WTC11 (cell line): ENCODE measurements around the gene NOP9. TPM values are rescaled to one million over a fixed set of nuclear protein-coding genes. Genes with fewer than 3 reads are reported as not detected.

ENCODE experiments used
- ATAC-seq: fragments of 200-7000 bp; cut with Tn5 transposase; 2 replicates; pipeline ENCODE4 v1.10.0; 2021; ENCODE audit warnings: mild to moderate bottlenecking, moderate library complexity
- CTCF ChIA-PET: fragments of 300-600 bp; sonication (Branson Sonifier 250); formaldehyde crosslinking; loops from one replicate; lab custom pipeline; 2021; ENCODE audit warnings: antibody characterized with exemption; lab: Charles Lee
- POLR2A ChIA-PET: fragments of 350-600 bp; sonication (Branson Sonifier 250); formaldehyde crosslinking; loops from one replicate; lab custom pipeline; 2021; ENCODE audit warnings: antibody characterized with exemption; lab: Charles Lee
- DNase-seq: peaks from one replicate; pipeline ENCODE4 v3.0.0; 2021; ENCODE audit warnings: low spot score
- H3K27ac Mint-ChIP-seq: 2 replicates; pipeline ENCODE4 v1.8.0; 2021; ENCODE audit warnings: mixed read lengths
- H3K27me3 Mint-ChIP-seq: 2 replicates; pipeline ENCODE4 v1.8.0; 2021; ENCODE audit warnings: low read depth, mild to moderate bottlenecking, moderate library complexity, mixed read lengths
- H3K36me3 Mint-ChIP-seq: 2 replicates; pipeline ENCODE4 v1.8.0; 2021; ENCODE audit warnings: mixed read lengths
- H3K4me1 Mint-ChIP-seq: 2 replicates; pipeline ENCODE4 v1.8.0; 2022; ENCODE audit warnings: mixed read lengths
- H3K4me3 Mint-ChIP-seq: 2 replicates; pipeline ENCODE4 v1.8.0; 2021; ENCODE audit warnings: mild to moderate bottlenecking, moderate library complexity, mixed read lengths
- H3K9me3 Mint-ChIP-seq: 2 replicates; pipeline ENCODE4 v1.8.0; 2021; ENCODE audit warnings: mixed read lengths
- AR ChIP-seq: fragments of 250-450 bp; sonication (Bioruptor Pico); IDR thresholded peaks from 2 replicates; pipeline ENCODE4 v1.9.0; 2021; ENCODE audit warnings: mild to moderate bottlenecking
- CBFB ChIP-seq: sonication (generic); formaldehyde crosslinking; IDR thresholded peaks from 2 replicates; pipeline ENCODE4 v1.8.1; 2022; ENCODE audit warnings: mild to moderate bottlenecking, low read depth, missing genetic modification reagents
- CTCF ChIP-seq: fragments of 200-600 bp; IDR thresholded peaks from 2 replicates; pipeline ENCODE4 v1.8.0; 2022; ENCODE audit warnings: antibody characterized with exemption
- FOXK1 ChIP-seq: sonication (generic); formaldehyde crosslinking; IDR thresholded peaks from 2 replicates; pipeline ENCODE4 v1.8.0; 2022; ENCODE audit warnings: mild to moderate bottlenecking, moderate library complexity, missing genetic modification reagents
- JAZF1 ChIP-seq: fragments of 250-450 bp; sonication (Bioruptor Pico); IDR thresholded peaks from 2 replicates; pipeline ENCODE4 v1.9.0; 2021; ENCODE audit warnings: moderate library complexity, mild to moderate bottlenecking, inconsistent platforms
- JUN ChIP-seq: sonication (generic); formaldehyde crosslinking; IDR thresholded peaks from 2 replicates; pipeline ENCODE4 v1.8.0; 2023; ENCODE audit warnings: mild to moderate bottlenecking, missing genetic modification reagents
- NR1H2 ChIP-seq: sonication (generic); formaldehyde crosslinking; IDR thresholded peaks from 2 replicates; pipeline ENCODE4 v1.9.0; 2021; ENCODE audit warnings: mild to moderate bottlenecking, moderate library complexity, missing genetic modification reagents
- SOX15 ChIP-seq: fragments of 250-450 bp; sonication (Bioruptor Pico); IDR thresholded peaks from 2 replicates; pipeline ENCODE4 v1.9.0; 2021; ENCODE audit warnings: mild to moderate bottlenecking
- TEAD1 ChIP-seq: sonication (generic); formaldehyde crosslinking; IDR thresholded peaks from 2 replicates; pipeline ENCODE4 v1.8.0; 2022; ENCODE audit warnings: mild to moderate bottlenecking, missing genetic modification reagents
- USF2 ChIP-seq: sonication (generic); formaldehyde crosslinking; IDR thresholded peaks from 2 replicates; pipeline ENCODE4 v1.8.1; 2023; ENCODE audit warnings: mild to moderate bottlenecking, missing genetic modification reagents, moderate library complexity
- ZNF396 ChIP-seq: fragments of 250-450 bp; sonication (Bioruptor Pico); IDR thresholded peaks from 2 replicates; pipeline ENCODE4 v1.8.0; 2021; ENCODE audit warnings: mild to moderate bottlenecking, moderate library complexity, borderline replicate concordance
- total RNA-seq: library from RNA; stranded (reverse); gene quantifications from 3 replicates; pipeline ENCODE4 v1.2.3, GENCODE V29; 2021
- TF ChIP-seq, protein P1 (sequence below): sonication (generic); formaldehyde crosslinking; IDR thresholded peaks from 2 replicates; pipeline ENCODE4 v1.8.1; 2023; ENCODE audit warnings: mild to moderate bottlenecking, missing genetic modification reagents

Gene NOP9
- total RNA-seq, 1 experiment from 2014 or later: 44.4 TPM

DNA sequence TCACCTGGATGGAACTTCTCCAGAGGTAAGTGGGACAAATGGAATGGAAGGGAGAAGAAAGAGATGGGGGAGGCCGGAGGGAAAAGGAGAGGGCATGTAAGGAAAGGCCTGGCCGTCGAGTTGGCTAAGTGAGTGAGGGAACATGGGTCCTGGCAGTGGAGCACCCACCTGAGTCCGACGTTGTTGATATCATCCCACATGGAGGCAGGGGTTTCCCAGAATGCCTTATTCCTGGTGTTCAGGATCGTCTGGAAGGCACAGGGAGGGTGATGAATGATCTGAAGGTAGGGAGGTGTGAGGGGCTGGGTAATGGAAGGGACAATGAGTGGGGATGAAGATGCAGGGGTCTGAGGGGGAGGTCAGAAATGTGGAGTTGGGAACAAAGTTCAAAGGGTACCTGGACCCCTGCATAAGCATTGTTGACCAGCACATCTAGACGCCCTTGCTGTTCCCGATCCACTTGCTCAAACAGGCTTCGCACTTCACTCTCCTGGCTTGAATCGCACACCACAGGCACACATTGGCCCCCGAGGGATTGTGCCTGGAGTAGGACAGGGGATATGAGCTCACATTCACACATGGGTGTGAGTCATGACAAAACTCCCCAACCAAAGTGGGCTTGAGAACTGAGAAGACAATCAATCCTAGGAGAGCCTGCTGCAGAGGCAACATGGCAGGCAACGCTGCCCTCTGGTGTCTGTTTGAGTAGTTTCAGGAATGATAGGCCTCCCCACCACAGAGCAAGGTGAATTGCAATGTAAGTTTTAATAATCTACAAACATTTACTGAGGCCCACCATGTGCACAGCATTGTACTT is 3.1 kb upstream of the NOP9 start:
- Mint-ChIP-seq H3K27me3 (0 out of 2 replicates have a peak, but pooled peaks cover 3% of the 10 kb centered on the region), H3K9me3 (no peaks in the 10 kb centered on the region), H3K4me3 (no peak overlapping the region), H3K4me1 (peaks cover 19% of the 10 kb centered on the region), H3K27ac (no peak overlapping the region; the same call in 1 of the 2 replicates), H3K36me3 (peaks cover 2% of the 10 kb centered on the region)
- peak; percentile 56 for ATAC-seq
- peak; percentile 49; the same call in 1 of the 2 replicates for TF ChIP-seq CTCF
- TF ChIP-seq ZNF396 (CRISPR knock-in tag): no peak
- ChIA-PET POLR2A (interaction anchor here (0.6 to 3.6 kb wide), 4 partner anchors 25 to 101 kb away, joined by 3 to 13 read pairs (median 3); partner anchors contain the start of genes CHMP4A, RABGGTA, TINF2 and TM9SF1), CTCF (interaction anchor here (0.8 to 8.2 kb wide), 20 partner anchors 8 to 245 kb away, joined by 3 to 165 read pairs (median 13); partner anchors contain the start of genes CARMIL3, CIDEB, LTB4R and LTB4R2)
- peak; percentile 54 for DNase-seq

DNA sequence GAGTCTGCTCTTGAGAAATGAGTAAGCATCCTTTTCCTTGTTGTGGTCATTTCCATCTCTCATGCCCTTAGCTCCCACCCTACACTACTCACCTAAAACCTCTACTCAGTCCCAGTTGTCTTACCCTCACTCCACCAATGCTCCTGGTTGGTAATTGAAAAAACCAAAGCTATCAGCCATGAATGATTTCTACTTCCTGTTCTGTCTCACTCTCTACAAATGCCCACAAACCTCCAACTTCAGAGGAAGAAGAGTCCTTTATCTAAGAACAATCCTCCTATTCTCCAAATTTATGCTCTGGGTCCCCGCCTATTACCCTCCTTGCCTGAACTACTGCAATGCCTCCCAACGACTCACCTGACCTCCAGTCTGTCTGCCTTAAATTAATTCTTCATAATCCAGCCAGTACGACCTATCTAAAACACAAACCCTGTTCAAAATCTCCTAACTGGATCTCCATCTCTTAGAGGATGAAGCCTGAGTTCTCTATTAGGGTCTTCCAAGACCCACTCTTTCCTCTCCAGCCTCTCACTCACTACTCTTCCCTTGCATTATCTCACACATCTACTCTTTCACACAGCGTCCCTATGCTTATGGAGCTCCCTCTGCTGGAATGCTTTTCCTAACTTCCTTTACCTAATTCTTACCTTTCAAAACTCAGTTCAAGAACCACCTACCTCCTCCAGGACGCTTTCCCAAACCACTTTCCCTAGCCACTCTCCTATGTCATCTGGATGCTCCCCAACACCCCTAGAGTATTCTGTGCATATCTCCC is 2.3 kb upstream of the NOP9 start:
- peak overlapping the region; percentile 83 for H3K27ac Mint-ChIP-seq
- H3K4me3 Mint-ChIP-seq: no peak overlapping the region; the same call in 1 of the 2 replicates
- no peaks in the 10 kb centered on the region for H3K9me3 Mint-ChIP-seq
- ATAC-seq (0 out of 2 replicates have a peak, but pooled peaks have one; percentile 13), DNase-seq (no peak)
- TF ChIP-seq JAZF1 (CRISPR knock-in tag) (no peak), USF2 (CRISPR knock-in tag) (no peak), NR1H2 (CRISPR knock-in tag) (no peak), CBFB (CRISPR knock-in tag) (no peak), JUN (CRISPR knock-in tag) (no peak), TEAD1 (CRISPR knock-in tag) (no peak), SOX15 (CRISPR knock-in tag) (no peak), AR (CRISPR knock-in tag) (no peak), FOXK1 (CRISPR knock-in tag) (no peak)
- TF ChIP-seq, protein P1, sequence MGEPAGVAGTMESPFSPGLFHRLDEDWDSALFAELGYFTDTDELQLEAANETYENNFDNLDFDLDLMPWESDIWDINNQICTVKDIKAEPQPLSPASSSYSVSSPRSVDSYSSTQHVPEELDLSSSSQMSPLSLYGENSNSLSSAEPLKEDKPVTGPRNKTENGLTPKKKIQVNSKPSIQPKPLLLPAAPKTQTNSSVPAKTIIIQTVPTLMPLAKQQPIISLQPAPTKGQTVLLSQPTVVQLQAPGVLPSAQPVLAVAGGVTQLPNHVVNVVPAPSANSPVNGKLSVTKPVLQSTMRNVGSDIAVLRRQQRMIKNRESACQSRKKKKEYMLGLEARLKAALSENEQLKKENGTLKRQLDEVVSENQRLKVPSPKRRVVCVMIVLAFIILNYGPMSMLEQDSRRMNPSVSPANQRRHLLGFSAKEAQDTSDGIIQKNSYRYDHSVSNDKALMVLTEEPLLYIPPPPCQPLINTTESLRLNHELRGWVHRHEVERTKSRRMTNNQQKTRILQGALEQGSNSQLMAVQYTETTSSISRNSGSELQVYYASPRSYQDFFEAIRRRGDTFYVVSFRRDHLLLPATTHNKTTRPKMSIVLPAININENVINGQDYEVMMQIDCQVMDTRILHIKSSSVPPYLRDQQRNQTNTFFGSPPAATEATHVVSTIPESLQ: no peak
- H3K27me3 Mint-ChIP-seq: 0 out of 2 replicates have a peak, but pooled peaks cover 3% of the 10 kb centered on the region
- CTCF ChIA-PET: interaction anchor here (0.6 to 8.2 kb wide), 30 partner anchors 9 to 246 kb away, joined by 3 to 165 read pairs (median 7); partner anchors contain the start of genes ADCY4, CARMIL3, CIDEB and EMC9
- peaks cover 19% of the 10 kb centered on the region for H3K4me1 Mint-ChIP-seq
- H3K36me3 Mint-ChIP-seq: peaks cover 11% of the 10 kb centered on the region
- POLR2A ChIA-PET: interaction anchor here (0.6 to 3.6 kb wide), 5 partner anchors 10 to 134 kb away, joined by 3 to 13 read pairs (median 3); partner anchors contain the start of genes CHMP4A, CIDEB, RABGGTA and TINF2
